ENCODE data around the gene RNF150.

Gene RNF150

DNA sequence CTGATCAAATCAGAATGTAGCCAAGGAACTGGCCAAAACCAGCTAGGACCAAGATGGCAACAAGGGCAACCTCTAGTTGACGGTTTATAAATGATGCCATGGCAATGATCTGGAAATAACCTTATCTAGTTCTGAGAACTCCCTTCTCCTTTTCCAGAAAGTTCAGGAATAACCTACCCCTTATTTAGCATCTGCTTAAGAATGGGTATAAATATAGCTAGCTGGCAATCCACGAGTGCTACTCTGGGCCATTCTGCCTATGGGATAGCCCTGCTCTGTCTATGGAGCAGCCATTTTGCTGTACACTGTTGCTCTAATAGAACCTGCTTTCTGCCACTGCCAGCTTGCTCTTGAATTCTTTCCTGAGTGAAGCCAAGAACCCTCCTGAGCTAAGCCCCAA is 192.7 kb downstream of the RNF150 start:
- no peak for TF ChIP-seq CTCF (conservative IDR thresholded peaks at IDR 0.05; ENCODE audit: low read depth)
- CTCF ChIA-PET: interaction anchor here (0.6 to 0.7 kb wide), 2 partner anchors 34 to 56 kb away, joined by 3 to 6 read pairs; no protein-coding TSS in a partner anchor
- POLR2A ChIA-PET (ENCODE audit: low non-redundant PET): no interaction called here
- no peak overlapping the region for H3K27ac ChIP-seq
- no peak for DNase-seq (ENCODE audit: low spot score)

DNA sequence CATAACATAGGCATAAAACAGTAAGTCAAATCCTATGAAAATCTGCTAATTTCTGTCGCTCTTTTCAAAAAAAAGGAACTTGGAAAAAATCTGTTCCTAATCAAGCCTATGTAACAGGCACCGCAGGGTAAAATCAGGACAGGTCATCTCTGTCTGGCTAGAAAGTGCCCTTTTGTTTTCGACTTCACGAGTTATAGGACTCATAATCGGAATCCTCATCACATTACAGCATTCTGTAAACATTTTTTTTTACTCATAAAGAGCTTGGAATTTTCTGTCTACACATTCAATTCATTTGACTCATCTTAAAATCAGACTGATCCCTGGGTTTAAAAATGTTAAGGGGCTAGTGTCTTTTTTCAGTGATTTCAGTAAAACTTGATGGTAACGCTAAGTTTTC is 195.4 kb downstream of the RNF150 start:
- no peak for TF ChIP-seq CTCF (conservative IDR thresholded peaks at IDR 0.05; ENCODE audit: low read depth)
- no peak for DNase-seq (ENCODE audit: low spot score)
- ChIA-PET POLR2A (ENCODE audit: low non-redundant PET) (no interaction called here), CTCF (no interaction called here)
- H3K27ac ChIP-seq: no peak overlapping the region

- ChIA-PET CTCF (no interaction called here), POLR2A (ENCODE audit: low non-redundant PET) (no interaction called here)
- no peak overlapping the region for H3K27ac ChIP-seq
- DNase-seq (ENCODE audit: low spot score): no peak
- TF ChIP-seq CTCF (conservative IDR thresholded peaks at IDR 0.05; ENCODE audit: low read depth): no peak
Observed at GRCh38 chr4:140935254-140935653, 198.0 kb downstream of the RNF150 start.

GRCh38 chr4:140932501-140933045 is 200.7 kb downstream of the RNF150 start:
- TF ChIP-seq CTCF (conservative IDR thresholded peaks at IDR 0.05; ENCODE audit: low read depth): no peak
- no peak overlapping the region for H3K27ac ChIP-seq
- ChIA-PET CTCF (no interaction called here), POLR2A (ENCODE audit: low non-redundant PET) (no interaction called here)
- DNase-seq (ENCODE audit: low spot score): no peak

- no peak overlapping the region for H3K27ac ChIP-seq
- ChIA-PET POLR2A (ENCODE audit: low non-redundant PET) (no interaction called here), CTCF (no interaction called here)
- no peak for DNase-seq (ENCODE audit: low spot score)
- no peak for TF ChIP-seq CTCF (conservative IDR thresholded peaks at IDR 0.05; ENCODE audit: low read depth)
Observed at GRCh38 chr4:140931911-140932310, 201.4 kb downstream of the RNF150 start.

GRCh38 chr4:140930557-140930956 is 202.7 kb downstream of the RNF150 start:
- CTCF ChIA-PET: no interaction called here
- no peak overlapping the region for H3K27ac ChIP-seq
- POLR2A ChIA-PET (ENCODE audit: low non-redundant PET): no interaction called here
- DNase-seq (ENCODE audit: low spot score): no peak
- TF ChIP-seq CTCF (conservative IDR thresholded peaks at IDR 0.05; ENCODE audit: low read depth): no peak

DNA sequence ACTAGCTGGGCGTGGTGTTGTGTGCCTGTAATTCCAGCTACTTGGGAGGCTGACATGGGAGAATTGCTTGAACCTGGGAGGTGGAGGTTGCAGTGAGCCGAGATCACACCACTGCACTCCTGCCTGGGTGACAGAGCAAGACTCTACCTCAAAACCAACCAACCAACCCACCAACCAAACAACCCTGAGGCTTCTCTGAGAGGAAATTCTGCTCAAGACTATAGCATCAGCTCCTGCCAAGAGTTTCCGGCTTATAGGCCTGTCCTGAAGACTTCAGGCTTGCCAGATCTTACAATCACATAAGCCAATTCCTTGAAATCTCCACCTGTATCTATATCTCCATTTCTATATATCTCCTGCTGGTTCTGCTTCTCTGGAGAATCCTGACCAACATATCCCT is 203.3 kb downstream of the RNF150 start:
- ChIA-PET POLR2A (ENCODE audit: low non-redundant PET) (no interaction called here), CTCF (no interaction called here)
- no peak overlapping the region for H3K27ac ChIP-seq
- DNase-seq (ENCODE audit: low spot score): no peak
- no peak for TF ChIP-seq CTCF (conservative IDR thresholded peaks at IDR 0.05; ENCODE audit: low read depth)

All from RWPE1 (cell line).